ENCODE data around the gene TNRC18.

DNA sequence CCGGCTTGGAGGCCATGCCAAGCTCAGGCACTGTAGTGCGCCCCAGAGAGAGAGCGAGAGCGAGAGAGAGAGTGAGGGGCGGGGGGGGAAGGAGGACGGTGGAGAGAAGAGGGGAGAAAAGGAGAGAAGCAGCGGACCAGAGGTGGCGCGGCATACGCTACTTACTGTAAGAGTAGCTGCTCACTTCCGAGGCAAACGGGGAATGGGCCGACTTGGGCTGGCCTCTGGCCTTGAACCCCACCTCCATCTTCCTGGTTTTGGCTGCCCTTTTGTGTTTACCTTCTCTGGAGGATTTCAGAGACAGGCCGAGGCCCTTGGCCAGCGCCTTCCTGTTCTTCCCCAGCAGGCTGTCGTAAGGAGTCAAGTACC lies 66.9 kb downstream of the TNRC18 start:
- TF ChIP-seq POLR2A (IDR thresholded peaks at IDR 0.05; ENCODE audit: low read depth, low read length) (no peak), POLR2AphosphoS5 (IDR thresholded peaks at IDR 0.05; ENCODE audit: insufficient read depth, low read depth, low read length) (no peak), FOS (IDR thresholded peaks at IDR 0.05; ENCODE audit: borderline replicate concordance, insufficient read depth, low read length) (no peak), EZH2 (IDR thresholded peaks at IDR 0.05; ENCODE audit: borderline replicate concordance, low read depth, low read length, severe bottlenecking) (no peak)
- TF ChIP-seq, protein P1, sequence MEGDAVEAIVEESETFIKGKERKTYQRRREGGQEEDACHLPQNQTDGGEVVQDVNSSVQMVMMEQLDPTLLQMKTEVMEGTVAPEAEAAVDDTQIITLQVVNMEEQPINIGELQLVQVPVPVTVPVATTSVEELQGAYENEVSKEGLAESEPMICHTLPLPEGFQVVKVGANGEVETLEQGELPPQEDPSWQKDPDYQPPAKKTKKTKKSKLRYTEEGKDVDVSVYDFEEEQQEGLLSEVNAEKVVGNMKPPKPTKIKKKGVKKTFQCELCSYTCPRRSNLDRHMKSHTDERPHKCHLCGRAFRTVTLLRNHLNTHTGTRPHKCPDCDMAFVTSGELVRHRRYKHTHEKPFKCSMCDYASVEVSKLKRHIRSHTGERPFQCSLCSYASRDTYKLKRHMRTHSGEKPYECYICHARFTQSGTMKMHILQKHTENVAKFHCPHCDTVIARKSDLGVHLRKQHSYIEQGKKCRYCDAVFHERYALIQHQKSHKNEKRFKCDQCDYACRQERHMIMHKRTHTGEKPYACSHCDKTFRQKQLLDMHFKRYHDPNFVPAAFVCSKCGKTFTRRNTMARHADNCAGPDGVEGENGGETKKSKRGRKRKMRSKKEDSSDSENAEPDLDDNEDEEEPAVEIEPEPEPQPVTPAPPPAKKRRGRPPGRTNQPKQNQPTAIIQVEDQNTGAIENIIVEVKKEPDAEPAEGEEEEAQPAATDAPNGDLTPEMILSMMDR (IDR thresholded peaks at IDR 0.05; ENCODE audit: extremely low read depth in 1 of 2, insufficient read depth in 1 of 2, low read depth in 1 of 2, low read length in 2 of 2) = no peak
- TF ChIP-seq, protein P2, sequence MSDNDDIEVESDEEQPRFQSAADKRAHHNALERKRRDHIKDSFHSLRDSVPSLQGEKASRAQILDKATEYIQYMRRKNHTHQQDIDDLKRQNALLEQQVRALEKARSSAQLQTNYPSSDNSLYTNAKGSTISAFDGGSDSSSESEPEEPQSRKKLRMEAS (IDR thresholded peaks at IDR 0.05; ENCODE audit: insufficient read depth, insufficient read length) = no peak
